NCI-H2196 (cell line): ENCODE data around the gene PPP6R1.

Experiments used
- DNase-seq: peaks from one replicate; lab custom pipeline; 2025; ENCODE audit not compliant: unreplicated experiment; lab: John Stamatoyannopoulos, UW

The PPP6R1 gene

DNA sequence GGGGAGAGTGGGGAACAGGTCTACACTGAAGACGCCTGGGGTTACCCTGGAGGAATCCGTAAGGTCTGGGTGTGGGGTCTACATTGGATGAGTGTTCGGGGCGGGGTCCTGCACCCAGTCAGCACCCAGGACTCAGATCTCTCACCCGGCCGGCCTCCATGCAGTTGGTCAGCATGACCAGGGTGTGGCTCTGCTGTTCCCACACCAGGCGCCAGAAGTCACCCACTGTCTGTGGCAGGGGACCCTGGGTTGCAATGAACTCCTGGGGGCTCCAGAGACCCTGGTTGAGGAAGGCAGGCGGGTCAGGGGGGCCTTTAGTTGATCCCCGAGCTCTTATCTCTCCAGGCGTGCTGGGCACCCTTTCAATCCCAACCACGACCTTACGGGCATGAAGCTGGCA is 72.7 kb downstream of the PPP6R1 start:
- no peak for DNase-seq

DNA sequence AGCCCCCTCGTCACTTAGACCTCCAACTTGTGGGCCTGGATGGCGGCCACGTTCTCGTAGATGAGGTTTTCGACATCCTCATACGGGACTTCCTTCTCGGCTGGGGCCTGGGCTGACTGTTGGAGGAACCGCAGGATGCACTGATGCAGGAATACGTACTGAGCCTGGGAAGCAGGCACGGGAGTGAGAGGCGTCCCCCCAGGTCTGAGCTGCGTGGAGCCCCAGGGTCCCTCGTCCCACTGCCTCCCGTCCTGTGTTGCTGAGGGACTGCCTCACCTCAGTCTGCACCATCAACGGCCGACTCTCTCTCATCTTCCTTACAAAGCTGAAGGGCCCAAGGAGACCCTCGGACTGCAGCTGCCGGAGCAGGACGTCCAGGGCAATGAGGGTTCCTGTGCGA is 77.1 kb downstream of the PPP6R1 start:
- DNase-seq: no peak
